Measurements from ENCODE around the gene CD36. TPM values are rescaled to one million over a fixed set of nuclear protein-coding genes. Genes with fewer than 3 reads are reported as not detected.

The CD36 gene
- total RNA-seq, 1 experiment from 2014 or later: 0.32 TPM

GRCh38 chr7:80675090-80675489, 36.6 kb downstream of the CD36 start:
- Histone ChIP-seq H3K27me3 (ENCODE audit: insufficient read depth, low read length) (no peaks in the 10 kb centered on the region), H2AFZ (ENCODE audit: low read depth, low read length, poor library complexity, severe bottlenecking) (no peak overlapping the region), H3K4me2 (ENCODE audit: low read length) (no peak overlapping the region), H3K36me3 (ENCODE audit: control insufficient read depth in 1 of 2, insufficient read depth in 2 of 2, low read length in 2 of 2) (no peaks in the 10 kb centered on the region), H3K9me2 (ENCODE audit: insufficient read depth) (no peaks in the 10 kb centered on the region), H3K27ac (ENCODE audit: low read depth, low read length) (no peak overlapping the region), H3K4me1 (ENCODE audit: control insufficient read depth in 1 of 2, insufficient read depth in 2 of 2, low read length in 2 of 2) (peaks cover 2 to 23% of the 10 kb centered on the region in 2 experiments; a peak in 2 of 4 replicates), H3K9me3 (ENCODE audit: control insufficient read depth in 1 of 2, insufficient read depth in 1 of 2, low read depth in 1 of 2, low read length in 2 of 2) (no peaks in the 10 kb centered on the region), H3K4me3 (replicated peaks in 1 of 2; ENCODE audit: low read depth in 1 of 2, low read length in 2 of 2) (no peak overlapping the region), H3K9ac (ENCODE audit: low read length) (no peak overlapping the region), H3K79me2 (ENCODE audit: insufficient read depth, low read length) (no peaks in the 10 kb centered on the region), H4K20me1 (ENCODE audit: insufficient read depth) (no peaks in the 10 kb centered on the region)
- intact Hi-C loops (cut with micrococcal nuclease): no loop called here
- no peak for TF ChIP-seq EGR1 (IDR thresholded peaks at IDR 0.05; ENCODE audit: low read depth)
- DNase-seq (ENCODE audit: low read depth, low spot score) (no peak), ATAC-seq (no peak)
- CTCF ChIA-PET: interaction anchor here (0.8 to 1.6 kb wide), 3 partner anchors 246 to 795 kb away, joined by 3 to 4 read pairs (median 3); no protein-coding TSS in a partner anchor
- no TSS peak for BruUV-seq (replicated peaks)
- POLR2A ChIA-PET: no interaction called here
- RAD21 ChIA-PET (ENCODE audit: low non-redundant PET in 1 of 2, low total read pairs in 2 of 2, uncharacterized antibody in 2 of 2, unreplicated experiment in 2 of 2): no interaction called here

GRCh38 chr7:80676404-80676803, 38.0 kb downstream of the CD36 start:
- POLR2A ChIA-PET: no interaction called here
- H3K4me2 ChIP-seq (ENCODE audit: low read length): no peak overlapping the region
- TF ChIP-seq POLR2AphosphoS5 (IDR thresholded peaks at IDR 0.05; ENCODE audit: low read depth, low read length) (no peak), EGR1 (IDR thresholded peaks at IDR 0.05; ENCODE audit: low read depth) (no peak), EZH2 (IDR thresholded peaks at IDR 0.05) (no peak), SIN3A (IDR thresholded peaks at IDR 0.05; ENCODE audit: low read depth) (no peak), EZH2phosphoT487 (IDR thresholded peaks at IDR 0.05; ENCODE audit: borderline replicate concordance) (no peak), POLR2A (IDR thresholded peaks at IDR 0.05; ENCODE audit: borderline replicate concordance, extremely low read depth, insufficient read depth, insufficient read length) (no peak), CBX3 (IDR thresholded peaks at IDR 0.05; ENCODE audit: low read depth) (no peak), ZNF274 (IDR thresholded peaks at IDR 0.05; ENCODE audit: low read depth, low read length) (no peak), YY1 (IDR thresholded peaks at IDR 0.05; ENCODE audit: extremely low read depth, insufficient replicate concordance, low read depth, low read length) (no peak), CTCF (IDR thresholded peaks at IDR 0.05 in 2 of 3, conservative IDR thresholded peaks at IDR 0.05 in 1 of 3; ENCODE audit: borderline replicate concordance in 1 of 3, insufficient read depth in 1 of 3, low read depth in 2 of 3, low read length in 2 of 3) (no peak), FOSL1 (IDR thresholded peaks at IDR 0.05; ENCODE audit: low read depth) (no peak), MAX (IDR thresholded peaks at IDR 0.05) (no peak), RAD21 (IDR thresholded peaks at IDR 0.05; ENCODE audit: low read depth) (no peak), ZBTB33 (IDR thresholded peaks at IDR 0.05; ENCODE audit: extremely low read depth, insufficient replicate concordance, low read length) (no peak), ELF1 (IDR thresholded peaks at IDR 0.05; ENCODE audit: borderline replicate concordance, low read depth) (no peak), ATF3 (IDR thresholded peaks at IDR 0.05) (no peak), JUND (IDR thresholded peaks at IDR 0.05) (no peak), TCF7L2 (IDR thresholded peaks at IDR 0.05; ENCODE audit: borderline replicate concordance, extremely low read depth, insufficient read depth, insufficient read length) (no peak)

More at GRCh38 chr7:80676404-80676803, 38.0 kb downstream of the CD36 start:
- Histone ChIP-seq H3K9me3 (ENCODE audit: control insufficient read depth in 1 of 2, insufficient read depth in 1 of 2, low read depth in 1 of 2, low read length in 2 of 2) (no peaks in the 10 kb centered on the region), H3K9me2 (ENCODE audit: insufficient read depth) (no peaks in the 10 kb centered on the region), H3K4me1 (ENCODE audit: control insufficient read depth in 1 of 2, insufficient read depth in 2 of 2, low read length in 2 of 2) (peaks cover 2 to 23% of the 10 kb centered on the region in 2 experiments; a peak in 2 of 4 replicates), H3K4me3 (replicated peaks in 1 of 2; ENCODE audit: low read depth in 1 of 2, low read length in 2 of 2) (no peak overlapping the region), H3K27ac (ENCODE audit: low read depth, low read length) (no peak overlapping the region), H3K9ac (ENCODE audit: low read length) (no peak overlapping the region), H4K20me1 (ENCODE audit: insufficient read depth) (no peaks in the 10 kb centered on the region), H3K27me3 (ENCODE audit: insufficient read depth, low read length) (no peaks in the 10 kb centered on the region), H3K79me2 (ENCODE audit: insufficient read depth, low read length) (no peaks in the 10 kb centered on the region), H2AFZ (ENCODE audit: low read depth, low read length, poor library complexity, severe bottlenecking) (no peak overlapping the region), H3K36me3 (ENCODE audit: control insufficient read depth in 1 of 2, insufficient read depth in 2 of 2, low read length in 2 of 2) (no peaks in the 10 kb centered on the region)
- ChIA-PET CTCF (interaction anchor here (1.0 to 1.4 kb wide), 2 partner anchors 18 to 794 kb away, joined by 3 to 4 read pairs; no protein-coding TSS in a partner anchor), RAD21 (ENCODE audit: low non-redundant PET in 1 of 2, low total read pairs in 2 of 2, uncharacterized antibody in 2 of 2, unreplicated experiment in 2 of 2) (no interaction called here)
- DNase-seq (ENCODE audit: low read depth, low spot score) (no peak), ATAC-seq (no peak)
- intact Hi-C loops (cut with micrococcal nuclease): no loop called here
- BruUV-seq (replicated peaks): no TSS peak
